ENCODE data around the gene UBQLN1. TPM values are rescaled to one million over a fixed set of nuclear protein-coding genes. Genes with fewer than 3 reads are reported as not detected.
"Not testable (repeated sequence)": the region's sequence is repeated elsewhere in the genome, so short reads cannot be mapped to it uniquely, and the experiment has no call there.

The UBQLN1 gene
- 67.1 TPM for polyA plus RNA-seq (ENCODE audit: insufficient read length)

DNA sequence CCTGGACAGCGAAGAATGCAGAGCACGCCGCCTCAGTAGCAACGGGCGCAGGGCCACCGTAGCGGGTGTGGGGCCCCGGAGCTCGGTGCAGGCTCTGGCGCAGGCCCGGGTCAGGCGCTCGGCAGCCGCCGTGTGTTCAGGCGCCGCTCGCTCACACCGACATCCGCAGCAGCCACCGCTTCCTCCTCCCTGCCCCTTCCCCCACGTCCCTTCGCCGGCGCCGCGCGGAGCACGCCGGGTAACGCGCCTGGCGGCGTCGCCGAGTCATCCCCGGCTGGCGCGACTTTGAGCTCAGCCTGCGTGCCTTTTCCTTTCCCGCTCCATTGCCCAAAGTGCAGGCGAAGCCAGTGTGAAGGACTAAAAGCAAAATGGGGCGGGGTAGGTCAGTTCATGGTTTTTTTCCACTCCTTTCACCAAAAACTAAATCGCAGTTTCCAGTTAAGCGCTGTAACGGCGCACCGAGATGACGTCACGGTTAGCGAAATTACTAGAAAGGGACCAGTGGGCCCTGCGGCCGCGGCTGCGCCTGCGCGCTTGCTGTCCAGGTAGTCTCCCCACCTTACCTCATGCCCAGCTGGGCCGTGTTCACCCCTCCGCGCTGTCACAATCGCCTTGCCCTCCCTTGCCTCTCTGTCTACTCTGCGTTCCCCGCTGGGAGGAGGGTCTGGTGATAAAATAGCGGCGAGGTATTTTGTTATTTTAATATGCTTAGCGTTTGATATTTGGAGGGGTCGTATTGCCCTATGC lies at the start of gene UBQLN1:
UBQLN1 (minus strand) TSS at position 191 of the 747 bp plus-strand sequence. CDS start 279 bp downstream, outside the sequence.
- peak; percentile 97 for DNase-seq

DNA sequence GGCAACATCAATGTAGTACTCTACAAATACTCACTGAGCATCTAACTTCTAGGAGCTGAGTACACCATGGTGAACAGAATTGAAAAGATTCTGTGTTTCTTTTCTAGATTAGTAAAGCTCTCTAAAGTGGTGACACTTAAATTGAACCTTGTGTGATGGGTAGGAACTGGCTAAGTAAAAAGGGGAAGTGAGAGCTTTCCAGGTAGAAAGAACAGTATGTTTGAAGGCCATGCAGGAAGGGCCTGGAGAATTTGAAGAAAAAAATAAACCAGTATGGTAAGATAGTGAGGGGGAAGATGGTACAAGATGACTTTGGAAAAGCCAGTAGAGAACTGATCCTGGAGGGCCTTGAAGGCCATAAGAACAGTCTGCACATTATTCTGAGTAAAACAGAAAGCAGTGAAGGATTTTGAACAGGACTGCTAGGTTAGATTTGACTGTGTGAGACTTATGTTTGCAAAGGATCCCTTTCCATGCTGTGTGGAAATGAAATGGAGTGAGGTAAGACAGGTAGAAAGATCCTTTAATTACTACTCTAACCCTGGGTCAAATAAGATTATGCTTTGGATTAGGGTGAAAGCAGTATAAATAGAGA lies 46.7 kb upstream of the UBQLN1 start:
- no peak for DNase-seq

- no peak for DNase-seq
Observed at GRCh38 chr9:83749706-83750105, 41.9 kb upstream of the UBQLN1 start.

GRCh38 chr9:83744206-83744605 lies 36.4 kb upstream of the UBQLN1 start:
- no peak for DNase-seq

DNA sequence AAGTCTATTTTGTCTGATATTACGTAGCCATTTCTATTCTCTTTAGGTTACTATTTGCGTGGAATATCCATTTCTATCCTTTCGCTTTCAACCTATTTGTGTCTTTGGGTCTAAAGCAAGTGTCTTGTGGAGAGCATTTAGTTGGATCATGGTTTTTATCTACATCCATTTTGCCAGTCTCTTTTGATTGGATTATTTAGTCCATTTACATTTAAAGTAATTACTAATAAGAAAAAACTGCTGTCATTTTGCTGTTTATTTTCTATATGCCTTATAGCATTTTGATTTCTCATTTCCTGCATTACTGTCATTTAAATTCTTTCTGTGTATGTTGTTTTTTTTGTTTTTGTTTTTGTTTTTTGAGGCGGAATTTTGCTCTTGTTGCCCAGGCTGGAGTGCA lies 26.0 kb upstream of the UBQLN1 start:
- DNase-seq: no peak

DNA sequence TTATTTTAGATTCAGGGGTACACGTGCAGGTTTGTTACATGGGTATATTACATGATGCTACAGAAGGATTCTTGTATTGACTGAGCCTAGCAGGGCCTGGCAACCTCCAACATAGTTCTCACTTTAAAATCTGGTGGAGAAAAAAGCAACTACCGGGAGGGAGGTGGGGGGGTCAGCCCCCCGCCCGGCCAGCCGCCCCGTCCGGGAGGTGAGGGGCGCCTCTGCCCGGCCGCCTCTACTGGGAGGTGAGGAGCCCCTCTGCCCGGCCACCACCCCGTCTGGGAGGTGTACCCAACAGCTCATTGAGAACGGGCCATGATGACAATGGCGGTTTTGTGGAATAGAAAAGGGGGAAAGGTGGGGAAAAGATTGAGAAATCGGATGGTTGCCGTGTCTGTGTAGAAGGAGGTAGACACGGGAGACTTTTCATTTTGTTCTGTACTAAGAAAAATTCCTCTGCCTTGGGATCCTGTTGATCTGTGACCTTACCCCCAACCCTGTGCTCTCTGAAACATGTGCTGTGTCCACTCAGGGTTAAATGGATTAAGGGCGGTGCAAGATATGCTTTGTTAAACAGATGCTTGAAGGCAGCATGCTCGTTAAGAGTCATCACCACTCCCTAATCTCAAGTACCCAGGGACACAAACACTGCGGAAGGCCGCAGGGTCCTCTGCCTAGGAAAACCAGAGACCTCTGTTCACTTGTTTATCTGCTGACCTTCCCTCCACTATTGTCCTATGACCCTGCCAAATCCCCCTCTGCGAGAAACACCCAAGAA lies 21.0 kb upstream of the UBQLN1 start:
- DNase-seq: not testable (repeated sequence)

GRCh38 chr9:83724436-83724835 lies 16.7 kb upstream of the UBQLN1 start:
- DNase-seq: no peak

DNA sequence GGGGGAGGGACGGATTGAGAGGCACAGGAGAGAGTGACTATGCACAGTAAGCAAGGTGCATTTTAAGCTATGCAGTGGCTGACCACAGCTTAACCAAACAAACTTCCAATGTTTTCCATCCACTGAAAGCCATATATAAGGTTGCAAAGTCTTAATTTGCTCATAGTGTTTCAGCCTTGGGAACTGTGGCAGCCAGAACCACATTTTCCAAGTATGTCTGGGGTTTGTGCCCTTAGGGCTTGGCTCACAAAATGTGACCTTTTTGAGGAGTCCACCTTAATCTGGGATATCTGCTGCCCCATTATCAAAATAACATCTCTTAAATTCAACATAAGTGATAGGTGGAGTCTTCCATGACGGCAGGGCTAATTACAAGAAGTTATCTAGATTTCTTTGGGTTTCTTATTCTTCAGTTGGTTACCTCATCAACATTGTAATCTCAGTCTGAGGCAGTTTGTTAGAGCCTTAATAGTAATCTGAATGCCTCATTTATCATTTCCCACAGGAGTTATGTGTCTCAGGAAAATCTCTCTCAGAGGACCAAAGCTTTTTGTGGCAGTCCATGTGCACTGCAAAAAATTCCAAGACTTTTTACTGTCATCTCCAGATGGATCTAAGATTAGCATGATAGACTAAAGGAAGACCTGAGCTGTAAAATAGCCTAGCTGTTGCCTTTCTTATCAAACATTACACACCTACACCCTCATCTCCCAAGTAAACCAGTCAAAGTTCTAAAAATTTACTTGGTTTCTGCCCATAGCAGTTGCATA lies 15.2 kb upstream of the UBQLN1 start:
- DNase-seq: no peak

- no peak for DNase-seq
Observed at GRCh38 chr9:83721509-83721908, 13.8 kb upstream of the UBQLN1 start.

GRCh38 chr9:83715794-83716193 lies 8.0 kb upstream of the UBQLN1 start:
- DNase-seq: no peak

DNA sequence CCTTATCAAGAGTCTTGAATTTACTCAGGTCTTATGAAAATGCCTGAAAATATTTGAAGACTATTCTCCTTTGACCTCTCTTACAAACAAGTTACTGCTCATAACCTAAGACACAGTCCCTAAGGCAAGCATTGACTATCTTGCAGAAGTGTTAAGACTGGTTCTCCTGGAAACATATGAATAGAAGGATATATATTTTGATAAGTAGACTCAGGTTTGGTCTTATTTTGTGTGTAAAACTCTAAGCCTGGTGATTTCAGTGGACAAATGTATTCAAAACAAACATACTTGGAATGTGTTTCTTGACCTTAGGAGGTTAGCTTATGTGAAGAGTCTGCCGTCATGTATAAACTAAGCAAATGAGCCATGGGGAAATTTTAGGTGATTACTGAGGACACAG lies 7.5 kb upstream of the UBQLN1 start:
- no peak for DNase-seq

DNA sequence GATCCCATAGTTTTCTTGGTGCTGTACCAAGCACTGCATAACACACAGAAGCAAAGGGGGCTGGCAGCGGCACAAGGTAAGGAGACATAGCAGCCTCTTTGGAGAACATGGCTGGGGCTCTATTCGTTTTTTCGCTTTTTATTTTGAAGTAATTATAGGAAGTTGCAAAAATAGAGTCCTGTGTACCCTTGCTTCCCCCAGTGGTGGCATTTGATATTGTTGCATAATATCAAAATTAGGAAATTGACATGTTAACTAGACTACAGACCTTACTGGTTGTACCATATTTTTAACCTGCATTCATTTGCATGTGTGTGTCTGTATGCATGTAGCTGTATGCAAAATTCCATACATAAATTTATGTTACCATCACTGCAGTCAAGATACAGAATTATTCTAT lies 6.6 kb upstream of the UBQLN1 start:
- DNase-seq: no peak

GRCh38 chr9:83708515-83709158 lies 879 bp upstream of the UBQLN1 start:
- peak; percentile 76 for DNase-seq

- no peak for DNase-seq
Observed at GRCh38 chr9:83707518-83707767, 315 bp downstream of the UBQLN1 start.

GRCh38 chr9:83706676-83707517 lies 861 bp downstream of the UBQLN1 start:
- peak; percentile 55 for DNase-seq

GRCh38 chr9:83705219-83705651 lies 2.5 kb downstream of the UBQLN1 start:
- not testable (repeated sequence) for DNase-seq

DNA sequence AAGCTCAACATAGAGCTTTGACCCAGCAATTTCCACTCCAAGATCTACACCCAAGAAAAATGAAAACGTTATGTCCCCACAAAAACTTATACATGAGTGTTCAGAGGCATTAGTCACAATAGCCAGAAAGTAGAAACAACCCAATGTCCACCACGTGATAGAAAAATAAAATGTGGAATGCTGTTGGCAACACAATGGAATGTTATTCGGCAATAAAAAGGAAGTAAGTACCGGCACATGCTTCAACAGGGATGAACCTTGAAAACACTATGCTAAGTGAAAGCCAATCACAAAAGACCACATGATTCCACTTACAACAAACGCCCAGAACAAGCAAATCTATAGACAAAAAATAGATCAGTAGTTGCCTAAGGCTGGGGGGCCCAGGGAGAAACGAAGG lies 6.0 kb downstream of the UBQLN1 start:
- DNase-seq: no peak

DNA sequence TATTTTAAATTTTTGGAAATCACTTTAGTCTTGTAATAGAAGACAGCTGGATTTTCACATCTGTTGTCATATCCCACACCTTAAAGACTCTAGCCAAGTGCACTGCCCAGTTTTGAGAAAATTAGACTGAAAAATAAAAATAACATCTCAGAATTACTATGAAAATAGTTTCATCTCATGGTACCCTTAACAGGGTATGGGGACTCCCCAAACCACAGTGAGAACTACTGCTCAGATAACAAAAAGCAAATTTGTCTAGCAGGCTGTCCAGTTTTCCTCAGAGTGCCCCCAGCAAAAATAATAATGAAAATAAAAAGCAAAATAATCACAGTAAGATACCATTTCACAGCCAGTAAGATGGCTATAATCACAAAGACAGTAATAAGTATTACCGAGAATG lies 6.5 kb downstream of the UBQLN1 start:
- DNase-seq: no peak

- no peak for DNase-seq
Observed at GRCh38 chr9:83699615-83700014, 8.1 kb downstream of the UBQLN1 start.

DNA sequence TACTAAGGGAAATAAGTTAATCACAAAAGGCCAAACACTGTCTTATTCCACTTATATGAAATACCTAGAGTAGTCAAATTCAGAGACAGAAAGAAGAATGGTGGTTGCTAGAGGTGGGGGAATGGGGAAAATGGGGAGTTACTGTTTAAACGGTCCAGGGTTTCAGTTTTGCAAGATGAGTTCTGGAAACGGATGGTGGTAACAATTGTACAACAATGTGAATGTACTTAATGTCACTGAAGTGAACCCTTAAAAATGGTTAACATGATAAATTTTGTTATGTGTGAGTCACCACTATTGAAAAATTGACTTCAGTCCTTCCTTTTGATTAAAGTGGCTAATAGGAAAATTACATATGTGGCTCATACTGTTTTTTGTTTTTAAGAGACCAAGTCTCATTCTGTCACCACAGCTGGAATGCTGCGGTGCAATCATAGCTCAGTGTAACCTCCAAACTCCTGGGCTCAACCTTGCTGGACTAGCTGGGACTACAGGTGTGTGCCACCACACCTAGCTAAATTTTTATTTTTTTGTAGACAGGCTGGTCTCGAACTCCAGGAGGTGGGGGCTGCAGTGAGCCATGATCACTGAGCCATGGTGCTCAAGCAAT lies 8.7 kb downstream of the UBQLN1 start:
- DNase-seq: no peak

GRCh38 chr9:83691492-83691891 lies 16.3 kb downstream of the UBQLN1 start:
- no peak for DNase-seq

All from hindlimb muscle (tissue), 1 donor.